Nephron (organoid): Measurements from ENCODE around the gene GNE.

ENCODE experiments used
- H3K27ac Mint-ChIP-seq, 3 experiments: 2 replicates each; pipeline ENCODE4 v1.8.0; 2020; ENCODE audit warnings: mixed read lengths in 3 of 3, mild to moderate bottlenecking in 2 of 3, moderate library complexity in 1 of 3
- H3K27me3 Mint-ChIP-seq: 2 replicates; pipeline ENCODE4 v1.8.0; 2021; ENCODE audit warnings: low read depth, mild to moderate bottlenecking, moderate library complexity, mixed read lengths
- H3K36me3 Mint-ChIP-seq: 2 replicates; pipeline ENCODE4 v1.8.0; 2020; ENCODE audit warnings: low read depth, mixed read lengths
- H3K4me1 Mint-ChIP-seq: 2 replicates; pipeline ENCODE4 v1.8.0; 2020; ENCODE audit warnings: mixed read lengths
- H3K4me3 Mint-ChIP-seq, 3 experiments: 2 replicates each; pipeline ENCODE4 v1.8.0; 2020; ENCODE audit warnings: mild to moderate bottlenecking in 3 of 3, mixed read lengths in 3 of 3, moderate library complexity in 2 of 3
- H3K9me3 Mint-ChIP-seq: 2 replicates; pipeline ENCODE4 v1.8.0; 2020; ENCODE audit warnings: mixed read lengths
- CTCF ChIP-seq, 3 experiments: fragments of 200-600 bp; sonication (generic); IDR thresholded peaks; one replicate each; pipeline ENCODE4 v1.5.0; 2021; ENCODE audit warnings: antibody characterized with exemption in 3 of 3; ENCODE audit not compliant: unreplicated experiment in 3 of 3

The GNE gene

GRCh38 chr9:36210722-36211121, 47.5 kb downstream of the GNE start:
- Mint-ChIP-seq H3K27ac (peak overlapping the region in 1 of 3 experiments; percentile 9), H3K27me3 (no peaks in the 10 kb centered on the region), H3K9me3 (no peaks in the 10 kb centered on the region), H3K4me3 (no peak overlapping the region), H3K36me3 (peaks cover 84% of the 10 kb centered on the region), H3K4me1 (peaks cover 9% of the 10 kb centered on the region)
- TF ChIP-seq CTCF (IDR thresholded peaks at IDR 0.05; ENCODE audit: unreplicated experiment in 3 of 3) = no peak

- H3K27ac Mint-ChIP-seq = peak overlapping the region in 1 of 3 experiments; percentile 82
- peaks cover 4% of the 10 kb centered on the region for H3K4me1 Mint-ChIP-seq
- no peaks in the 10 kb centered on the region for H3K27me3 Mint-ChIP-seq
- H3K9me3 Mint-ChIP-seq = no peaks in the 10 kb centered on the region
- H3K4me3 Mint-ChIP-seq = no peak overlapping the region
- H3K36me3 Mint-ChIP-seq = peaks cover 94% of the 10 kb centered on the region
- no peak for TF ChIP-seq CTCF (IDR thresholded peaks at IDR 0.05; ENCODE audit: unreplicated experiment in 3 of 3)
These were observed 49.6 kb downstream of the GNE start for GRCh38 chr9:36208521-36209253.

- H3K36me3 Mint-ChIP-seq = peaks cover 95% of the 10 kb centered on the region
- H3K9me3 Mint-ChIP-seq = no peaks in the 10 kb centered on the region
- H3K4me3 Mint-ChIP-seq = no peak overlapping the region
- no peaks in the 10 kb centered on the region for H3K27me3 Mint-ChIP-seq
- H3K4me1 Mint-ChIP-seq = peaks cover 4% of the 10 kb centered on the region
- TF ChIP-seq CTCF (IDR thresholded peaks at IDR 0.05; ENCODE audit: unreplicated experiment in 3 of 3) = no peak
- H3K27ac Mint-ChIP-seq = peak overlapping the region; percentile 40 to 82 (median 67)
These were observed 50.7 kb downstream of the GNE start for GRCh38 chr9:36207546-36208012.

GRCh38 chr9:36207016-36207415, 51.2 kb downstream of the GNE start:
- H3K4me1 Mint-ChIP-seq = peaks cover 4% of the 10 kb centered on the region
- H3K4me3 Mint-ChIP-seq = no peak overlapping the region
- no peaks in the 10 kb centered on the region for H3K9me3 Mint-ChIP-seq
- no peak for TF ChIP-seq CTCF (IDR thresholded peaks at IDR 0.05; ENCODE audit: unreplicated experiment in 3 of 3)
- no peaks in the 10 kb centered on the region for H3K27me3 Mint-ChIP-seq
- H3K36me3 Mint-ChIP-seq = peaks cover 95% of the 10 kb centered on the region
- peak overlapping the region in 1 of 3 experiments; percentile 42 for H3K27ac Mint-ChIP-seq

GRCh38 chr9:36204906-36205547, 53.2 kb downstream of the GNE start:
- Mint-ChIP-seq H3K27ac (no peak overlapping the region), H3K4me3 (no peak overlapping the region), H3K9me3 (no peaks in the 10 kb centered on the region), H3K36me3 (peaks cover 85% of the 10 kb centered on the region), H3K27me3 (no peaks in the 10 kb centered on the region), H3K4me1 (peaks cover 4% of the 10 kb centered on the region)
- TF ChIP-seq CTCF (IDR thresholded peaks at IDR 0.05; ENCODE audit: unreplicated experiment in 3 of 3) = peak in 1 of 3 experiments; percentile 8
